ENCODE data around the gene SCD5.

Gene SCD5

DNA sequence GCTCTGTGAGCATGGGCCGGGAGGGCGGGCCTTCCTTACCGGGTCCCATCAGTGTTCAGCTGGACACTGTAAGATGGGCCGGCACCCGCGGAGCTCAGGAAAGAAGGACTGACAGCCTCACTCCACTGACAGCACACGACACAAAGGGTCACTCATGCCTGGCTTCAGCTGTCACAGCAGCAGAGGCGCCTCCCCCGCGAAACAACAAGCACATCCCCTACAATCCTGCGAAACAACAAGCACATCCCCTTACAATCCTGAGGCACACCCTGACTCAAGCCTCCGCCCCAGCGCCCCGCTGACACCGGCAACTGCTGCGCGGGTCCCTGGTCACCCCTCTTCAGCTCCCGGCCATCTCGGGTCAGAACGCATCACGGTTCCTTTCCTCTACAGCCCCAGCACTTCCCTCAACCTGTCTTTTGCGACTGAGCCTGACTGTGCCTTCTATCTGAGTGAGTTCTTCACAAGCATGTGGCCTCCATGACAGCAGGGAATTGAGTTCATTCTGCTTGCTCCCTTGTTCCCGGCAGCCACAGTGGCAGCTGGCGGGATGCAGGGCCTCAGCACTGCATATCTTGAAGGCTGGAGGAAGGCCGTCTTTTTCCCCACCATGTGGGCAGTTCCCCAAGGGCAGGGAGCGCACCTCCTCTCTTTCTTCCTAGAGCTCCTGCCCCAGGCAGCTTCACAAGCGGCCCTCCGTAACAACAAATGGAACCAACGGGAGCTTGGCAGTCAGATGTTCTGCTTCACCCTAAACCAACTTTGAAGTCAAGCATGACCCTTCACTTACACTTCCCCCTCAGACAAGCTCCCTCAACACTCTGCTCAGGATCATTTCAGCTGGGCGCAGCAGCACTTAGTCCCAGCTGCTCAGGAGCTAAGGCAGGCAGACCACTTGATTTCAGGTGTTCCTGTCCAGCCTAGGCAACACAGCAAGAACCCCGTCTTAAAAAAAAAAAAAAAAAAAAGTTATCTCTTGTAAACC, 39.6 kb downstream of the SCD5 start:
- no peak for DNase-seq

DNA sequence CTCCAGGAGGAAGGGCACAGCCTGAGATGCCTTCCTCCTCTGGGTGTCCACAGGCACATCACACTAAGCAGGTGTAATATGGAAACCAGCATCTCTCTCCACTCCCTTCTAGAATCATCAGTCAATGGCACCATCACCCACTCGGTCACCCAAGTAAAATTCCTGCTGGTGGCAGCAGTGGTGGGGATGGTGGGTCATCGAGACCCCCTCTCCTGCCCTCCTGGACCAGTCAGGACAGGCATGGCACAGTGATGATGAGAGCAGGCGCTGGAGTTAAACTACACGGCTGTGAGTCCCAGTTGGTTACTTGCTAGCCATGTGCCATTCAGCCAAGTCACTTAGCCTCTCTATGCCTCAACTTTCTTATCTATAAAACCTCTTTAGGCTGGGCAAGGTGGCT, 42.5 kb downstream of the SCD5 start:
- DNase-seq = no peak

- no peak for DNase-seq
These were observed 42.9 kb downstream of the SCD5 start for GRCh38 chr4:82755650-82756049.

GRCh38 chr4:82754513-82755165, 44.0 kb downstream of the SCD5 start:
- DNase-seq = no peak

GRCh38 chr4:82753725-82754410, 44.7 kb downstream of the SCD5 start:
- DNase-seq = no peak

DNA sequence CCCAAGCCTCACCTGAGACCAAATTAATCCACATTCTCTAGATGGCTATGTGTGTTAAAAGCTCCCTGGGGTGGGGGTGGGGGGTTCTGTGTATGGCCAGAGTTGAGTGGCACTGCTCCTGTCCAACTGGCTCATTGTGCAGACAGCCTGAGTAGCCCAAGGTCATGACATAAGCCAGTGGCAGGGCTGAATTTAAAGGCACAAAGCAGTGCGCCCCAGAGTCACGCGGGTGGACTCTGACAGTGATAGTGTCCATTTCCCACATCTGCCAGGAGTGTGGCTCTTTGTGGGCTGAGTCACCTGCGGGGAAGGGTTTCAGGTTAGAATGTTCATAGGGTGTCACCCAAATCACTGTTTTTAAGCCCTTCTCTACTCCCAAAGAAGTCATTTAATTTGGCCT, 45.4 kb downstream of the SCD5 start:
- DNase-seq = no peak

- no peak for DNase-seq
These were observed 49.7 kb downstream of the SCD5 start for GRCh38 chr4:82748810-82749470.

GRCh38 chr4:82747686-82748575, 50.7 kb downstream of the SCD5 start:
- no peak for DNase-seq

DNA sequence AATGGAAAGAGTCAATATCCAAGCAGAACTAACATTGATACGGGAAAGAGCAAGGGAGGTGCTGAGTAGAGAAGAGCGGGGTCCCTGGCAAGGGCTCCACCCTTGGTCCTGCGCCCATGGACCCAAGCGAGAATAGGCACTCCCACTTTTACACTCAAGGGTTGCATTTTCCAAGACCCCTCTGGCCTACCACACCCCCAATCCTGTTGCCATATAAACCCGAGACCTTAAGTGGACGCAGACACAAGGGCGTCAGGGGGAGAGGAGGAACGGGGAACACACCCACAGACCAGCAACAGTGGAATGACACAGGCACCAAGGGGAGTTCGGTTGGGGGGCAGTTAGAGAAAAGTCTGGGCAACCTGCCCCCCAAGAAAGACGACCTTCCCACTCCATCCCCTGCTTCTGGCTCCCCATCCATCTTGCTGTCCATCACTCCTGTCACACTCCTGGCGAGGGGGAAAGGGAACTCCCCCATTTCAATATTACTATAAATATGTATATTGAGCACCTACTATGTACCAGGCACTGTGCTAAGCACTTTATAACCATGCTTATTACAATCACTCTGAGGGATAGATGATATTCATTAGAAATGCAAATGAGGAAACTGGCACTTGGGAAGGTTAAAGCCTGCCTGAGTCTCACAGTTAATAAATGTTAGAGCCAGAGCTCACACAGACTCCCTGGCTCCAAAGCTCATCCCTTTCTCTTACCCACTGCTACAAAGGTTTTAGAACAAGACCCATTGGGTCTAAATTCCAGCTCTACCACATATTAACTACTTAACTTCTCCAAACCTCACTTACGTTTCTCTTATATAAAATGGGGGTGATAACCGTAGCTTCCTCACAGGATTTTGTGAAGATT, 51.7 kb downstream of the SCD5 start:
- DNase-seq = no peak

GRCh38 chr4:82745173-82745842, 53.3 kb downstream of the SCD5 start:
- DNase-seq = no peak

- no peak for DNase-seq
These were observed 54.2 kb downstream of the SCD5 start for GRCh38 chr4:82744284-82744968.

DNA sequence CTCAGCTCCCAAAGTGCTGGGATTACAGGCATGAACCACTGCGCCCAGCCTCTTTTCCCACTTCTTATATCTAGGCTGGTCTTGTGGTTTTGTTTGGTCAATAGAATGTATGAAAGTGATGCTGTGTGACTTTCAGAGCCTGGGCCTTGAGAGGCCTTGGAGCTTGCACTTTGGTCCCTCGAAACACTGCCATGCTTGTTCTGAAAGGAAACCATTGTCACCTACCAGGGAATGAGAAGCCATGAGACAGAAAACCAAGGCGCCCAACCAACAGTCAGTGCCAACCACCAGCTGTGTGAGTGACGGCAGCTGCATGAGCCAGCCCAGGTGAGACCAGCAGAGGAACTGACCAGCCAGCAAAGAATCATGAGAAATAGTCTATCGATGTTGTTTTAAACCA, 57.4 kb downstream of the SCD5 start:
- DNase-seq = no peak

GRCh38 chr4:82739287-82740190, 59.1 kb downstream of the SCD5 start:
- DNase-seq = peak; percentile 83

- DNase-seq = no peak
These were observed 61.2 kb downstream of the SCD5 start for GRCh38 chr4:82737354-82737753.

DNA sequence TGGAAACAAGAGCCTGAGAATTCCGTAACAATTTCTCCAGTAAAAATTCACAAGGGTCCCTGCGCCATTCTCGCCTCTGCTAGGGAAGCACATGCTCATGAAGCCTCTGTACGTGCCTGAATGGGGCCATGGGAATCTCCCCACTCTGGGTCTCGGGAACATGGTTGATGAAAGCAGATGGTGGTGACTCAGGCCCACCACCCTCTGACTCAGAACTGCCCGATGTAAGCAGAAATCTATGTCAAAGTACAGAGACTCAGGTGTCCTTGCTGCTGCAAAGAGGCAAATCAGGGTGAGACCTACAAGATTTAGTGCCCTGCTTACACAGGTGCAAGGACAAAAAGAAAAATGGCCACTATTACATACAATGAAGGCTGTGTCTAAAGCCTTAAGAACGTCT, 65.0 kb downstream of the SCD5 start:
- no peak for DNase-seq

DNA sequence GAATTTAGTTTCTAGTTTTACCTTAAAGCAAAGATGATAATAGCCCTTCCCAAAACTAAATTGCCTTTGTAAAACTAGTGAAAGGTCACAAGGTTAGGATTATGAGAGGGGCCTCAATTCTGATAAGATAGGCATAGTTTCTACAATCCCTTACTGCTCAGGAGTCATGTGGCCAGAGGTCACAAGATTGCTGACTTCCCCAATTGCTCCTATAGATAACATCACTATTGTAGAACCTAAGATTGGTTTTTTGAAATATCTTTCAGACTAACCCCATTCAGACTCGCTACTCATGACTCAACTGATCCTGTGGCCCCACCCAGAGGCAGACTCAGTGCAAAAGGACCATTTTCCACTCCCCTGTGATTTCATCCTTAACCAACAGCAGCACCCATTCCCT, 70.3 kb downstream of the SCD5 start:
- DNase-seq = no peak

GRCh38 chr4:82726596-82726995, 72.0 kb downstream of the SCD5 start:
- no peak for DNase-seq

DNA sequence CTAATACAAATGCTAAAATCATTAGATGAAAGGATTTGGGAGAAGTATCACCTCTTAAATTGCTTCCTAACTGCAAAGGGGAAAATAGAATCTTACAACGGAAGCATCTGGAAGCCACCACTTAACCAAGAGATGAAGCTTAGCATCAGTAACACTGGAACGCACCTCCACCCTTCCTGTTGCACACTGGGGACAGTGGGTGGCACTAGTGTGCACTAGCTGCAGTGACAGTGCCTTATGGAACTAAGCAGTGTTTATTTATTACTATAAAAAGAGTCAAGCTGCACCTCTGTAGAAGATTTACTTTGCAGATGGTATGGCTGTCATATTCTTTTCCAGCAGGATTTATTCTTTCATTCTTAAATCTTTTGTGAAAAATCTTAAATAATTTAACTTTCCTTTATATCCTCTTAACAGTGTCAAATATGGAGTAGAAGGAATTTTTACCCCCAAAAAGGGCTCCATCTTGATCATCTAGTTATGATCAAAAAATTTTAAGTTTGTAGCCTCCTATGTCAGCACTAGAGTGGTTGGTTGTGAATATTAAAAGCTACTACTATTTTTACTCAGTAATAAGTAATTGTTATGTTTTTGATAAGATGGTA, 76.7 kb downstream of the SCD5 start:
- no peak for DNase-seq
